HG03135 (cell line): ENCODE measurements around the gene MPL.

ENCODE experiments used
- ATAC-seq: cut with Tn5 transposase; IDR thresholded peaks from one replicate; pipeline ENCODE4 v1.9.1; 2021; ENCODE audit warnings: mild to moderate bottlenecking, moderate library complexity; ENCODE audit not compliant: unreplicated experiment

MPL gene

DNA sequence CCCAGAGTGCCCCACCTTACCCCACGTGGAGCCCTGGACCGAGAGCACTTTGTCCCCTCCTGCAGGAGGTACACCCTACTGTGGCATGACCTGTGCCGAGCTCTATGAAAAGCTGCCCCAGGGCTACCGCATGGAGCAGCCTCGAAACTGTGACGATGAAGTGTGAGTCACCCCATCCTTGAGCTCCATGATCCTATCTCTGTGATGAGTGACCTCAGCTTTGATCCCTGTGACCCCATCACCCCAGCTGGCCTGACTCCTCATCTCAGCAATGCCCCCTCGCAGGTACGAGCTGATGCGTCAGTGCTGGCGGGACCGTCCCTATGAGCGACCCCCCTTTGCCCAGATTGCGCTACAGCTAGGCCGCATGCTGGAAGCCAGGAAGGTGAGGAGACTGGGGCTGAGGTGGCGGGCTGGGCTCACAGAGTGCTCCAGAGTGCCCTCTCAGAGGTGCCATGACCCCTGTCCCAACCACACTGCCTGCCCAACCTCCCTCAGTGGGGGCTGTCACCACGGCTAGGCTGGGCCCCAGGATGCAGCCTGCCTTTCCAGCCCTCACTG is 16.2 kb upstream of the MPL start:
- no peak for ATAC-seq

DNA sequence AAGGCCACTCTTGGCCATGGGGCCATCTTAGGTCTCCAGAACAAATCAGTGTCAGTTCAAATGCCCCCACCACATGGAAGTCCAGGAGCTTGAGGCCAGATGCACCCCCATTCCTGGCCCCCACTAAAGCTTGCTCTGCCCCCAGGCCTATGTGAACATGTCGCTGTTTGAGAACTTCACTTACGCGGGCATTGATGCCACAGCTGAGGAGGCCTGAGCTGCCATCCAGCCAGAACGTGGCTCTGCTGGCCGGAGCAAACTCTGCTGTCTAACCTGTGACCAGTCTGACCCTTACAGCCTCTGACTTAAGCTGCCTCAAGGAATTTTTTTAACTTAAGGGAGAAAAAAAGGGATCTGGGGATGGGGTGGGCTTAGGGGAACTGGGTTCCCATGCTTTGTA is 15.1 kb upstream of the MPL start:
- no peak for ATAC-seq

DNA sequence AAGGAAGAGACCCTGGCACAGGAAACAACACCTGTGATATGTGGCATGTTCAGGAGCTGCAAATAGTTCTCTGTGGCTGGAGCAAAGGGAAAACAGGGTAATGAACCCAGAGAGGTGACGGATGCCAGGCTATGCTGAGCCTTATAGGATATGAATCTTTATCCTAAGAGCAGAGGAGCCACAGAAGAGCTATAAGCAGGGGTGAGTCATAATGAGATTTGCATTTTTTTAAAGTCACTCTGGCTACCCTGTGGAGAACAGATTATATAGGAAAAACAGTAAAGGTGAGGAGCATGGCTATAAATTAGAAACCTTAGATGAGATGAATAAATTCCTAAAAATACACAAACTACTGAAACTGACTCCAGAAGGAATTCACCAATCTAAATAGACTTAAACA is 12.8 kb upstream of the MPL start:
- ATAC-seq, result no peak

DNA sequence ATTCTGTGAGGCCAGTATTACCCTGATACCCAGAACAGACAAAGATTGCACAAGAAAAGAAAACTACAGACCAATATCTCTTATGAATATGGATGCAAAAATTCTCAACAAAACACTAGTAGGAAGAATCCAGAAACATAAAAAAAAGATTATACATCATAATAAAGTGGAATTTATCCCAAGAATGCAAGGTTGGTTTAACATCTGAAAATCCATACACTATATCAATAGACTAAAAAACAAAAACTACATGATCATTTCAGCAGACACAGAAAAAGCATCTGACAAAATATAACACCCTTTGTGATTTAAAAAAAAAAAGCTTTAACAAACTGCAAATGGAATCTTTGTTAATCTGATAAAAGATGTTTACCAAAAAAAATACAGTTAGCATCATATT is 12.2 kb upstream of the MPL start:
- no peak for ATAC-seq

DNA sequence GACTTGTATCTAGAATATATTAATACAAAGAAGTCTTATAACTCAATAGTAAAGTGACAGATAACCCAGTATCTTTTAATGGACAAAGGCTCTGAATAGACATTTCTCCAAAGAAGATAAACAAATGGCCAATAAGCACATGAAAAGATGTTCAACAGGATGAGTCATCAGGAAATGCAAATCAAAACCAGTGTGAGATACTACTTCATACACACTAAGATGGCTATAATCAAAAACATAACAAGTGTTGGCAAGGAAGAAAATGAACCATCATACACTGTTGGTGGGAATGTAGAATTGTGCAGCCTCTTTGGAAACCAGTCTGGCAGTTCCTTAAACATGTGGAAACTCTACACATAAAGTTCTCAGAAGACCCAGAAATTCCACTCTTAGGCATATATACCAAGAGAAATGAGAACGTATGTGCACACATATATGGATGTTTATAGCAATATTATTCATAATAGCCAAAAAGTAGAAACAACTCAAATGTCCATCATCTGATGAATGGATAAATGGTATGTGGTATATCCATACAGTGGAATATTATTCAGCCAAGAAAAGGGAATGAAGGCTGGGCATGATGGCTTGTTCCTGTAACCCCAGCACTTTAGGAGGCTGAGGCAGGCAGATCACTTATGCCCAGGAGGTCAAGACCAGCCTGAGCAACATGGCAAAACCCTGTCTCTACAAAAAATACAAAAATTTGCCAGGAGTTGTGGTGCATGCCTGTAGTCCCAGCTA is 9.9 kb upstream of the MPL start:
- ATAC-seq, result no peak

DNA sequence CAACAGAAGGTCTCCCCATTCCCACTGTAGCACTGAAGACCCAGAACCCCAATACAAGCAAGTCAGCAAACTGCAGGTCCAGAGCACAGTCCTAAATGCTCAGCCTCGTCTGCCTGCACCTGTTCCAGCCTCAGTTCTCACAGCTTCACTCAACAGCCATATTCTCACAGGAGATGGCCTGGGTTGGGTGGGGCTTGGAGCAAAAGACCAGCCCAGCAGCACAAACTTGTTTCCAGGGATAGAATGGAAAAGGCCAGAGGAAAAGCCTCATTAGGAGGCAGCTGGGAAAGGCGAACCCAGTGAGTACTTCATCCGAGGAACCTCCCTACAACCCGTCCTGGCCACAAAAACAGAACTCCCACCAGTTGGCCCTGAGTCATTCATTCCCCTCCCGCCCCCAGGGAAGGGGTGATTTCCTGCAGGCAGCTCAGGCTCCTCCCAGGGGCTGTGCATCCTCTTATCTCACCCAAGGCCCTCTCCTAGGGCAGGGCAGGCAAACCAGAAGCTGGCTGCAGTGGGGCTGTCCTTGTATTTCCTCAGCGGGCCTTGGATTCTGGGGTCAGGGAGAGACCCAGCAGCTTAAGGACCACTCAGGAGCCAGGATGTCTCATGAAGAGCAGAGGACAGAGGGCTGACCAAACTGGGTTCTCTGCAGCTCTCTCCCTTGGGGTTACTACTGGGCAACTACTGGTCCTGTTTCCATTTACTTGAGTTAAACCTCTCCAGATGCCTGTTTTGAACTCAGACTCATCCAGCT is 7.4 kb upstream of the MPL start:
- no peak for ATAC-seq

DNA sequence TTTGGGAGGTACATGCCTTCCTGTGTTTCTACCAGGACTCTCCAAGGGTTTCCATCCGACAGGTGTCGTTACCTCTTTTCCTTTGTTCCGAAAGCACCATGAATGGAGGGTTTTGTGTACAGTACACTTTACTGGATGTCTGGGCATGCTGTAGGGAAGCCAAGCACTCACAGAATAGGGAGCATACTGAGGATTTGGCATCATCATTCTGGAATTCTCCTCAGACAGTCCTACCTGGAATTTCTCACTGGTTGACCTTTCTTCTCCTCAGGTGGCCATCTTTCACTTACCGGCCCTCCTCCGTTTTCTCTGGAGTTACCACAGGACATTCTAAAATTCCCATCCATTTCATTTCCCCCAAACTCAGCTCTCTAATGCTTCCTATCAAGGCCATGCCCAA is 5.9 kb upstream of the MPL start:
- no peak for ATAC-seq

DNA sequence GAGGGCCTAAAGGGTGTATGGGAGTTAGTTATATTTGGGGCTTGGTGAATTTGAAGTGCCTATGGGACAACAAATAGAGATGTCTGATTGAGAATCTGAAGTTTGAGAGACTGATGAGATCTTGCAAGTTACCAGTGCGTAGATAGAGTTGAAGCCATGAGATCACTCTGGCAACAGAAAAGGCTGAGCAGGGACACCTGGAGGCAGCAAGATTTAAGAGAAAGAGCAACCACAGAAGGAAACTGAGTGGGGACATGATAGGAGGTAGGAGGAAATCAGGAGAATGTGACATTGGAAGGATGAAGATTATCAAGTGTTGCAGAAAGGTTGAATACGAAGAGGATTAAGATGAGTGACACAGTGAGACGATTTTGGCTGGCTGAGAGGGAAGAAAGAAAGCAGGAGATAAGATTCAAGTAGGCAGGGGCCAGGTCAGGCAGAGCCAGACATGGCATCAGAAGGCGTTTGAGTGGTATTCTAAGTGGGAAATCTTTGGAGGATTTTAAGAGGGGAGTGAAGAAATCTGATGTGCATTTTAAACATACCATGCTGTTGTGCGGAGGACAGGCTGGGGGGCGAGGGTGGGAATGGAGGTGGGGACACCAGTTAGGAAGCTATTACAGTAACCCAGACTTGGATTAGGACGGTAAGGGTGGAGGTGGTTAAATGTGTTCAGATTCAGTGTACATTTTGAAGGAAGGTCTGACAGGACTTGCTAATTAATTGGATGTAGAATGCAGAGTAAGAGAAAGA is 3.0 kb upstream of the MPL start:
- ATAC-seq, result no peak

DNA sequence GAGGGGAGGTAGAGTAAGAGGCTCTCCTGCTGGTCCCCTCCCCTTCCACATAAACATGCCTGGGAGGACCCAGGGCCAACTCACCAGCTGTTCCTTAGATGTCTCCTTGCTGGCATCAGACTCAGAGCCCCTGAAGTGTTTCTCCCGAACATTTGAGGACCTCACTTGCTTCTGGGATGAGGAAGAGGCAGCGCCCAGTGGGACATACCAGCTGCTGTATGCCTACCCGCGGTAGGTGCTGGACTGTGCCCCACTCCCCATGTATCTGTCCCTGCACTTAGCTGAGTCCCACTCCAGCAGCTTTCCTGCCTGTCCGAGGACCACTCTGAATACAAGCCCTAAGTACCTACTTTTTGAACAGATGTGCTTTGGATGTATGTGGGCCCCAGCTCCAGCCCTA is 383 bp downstream of the MPL start:
- no peak for ATAC-seq

DNA sequence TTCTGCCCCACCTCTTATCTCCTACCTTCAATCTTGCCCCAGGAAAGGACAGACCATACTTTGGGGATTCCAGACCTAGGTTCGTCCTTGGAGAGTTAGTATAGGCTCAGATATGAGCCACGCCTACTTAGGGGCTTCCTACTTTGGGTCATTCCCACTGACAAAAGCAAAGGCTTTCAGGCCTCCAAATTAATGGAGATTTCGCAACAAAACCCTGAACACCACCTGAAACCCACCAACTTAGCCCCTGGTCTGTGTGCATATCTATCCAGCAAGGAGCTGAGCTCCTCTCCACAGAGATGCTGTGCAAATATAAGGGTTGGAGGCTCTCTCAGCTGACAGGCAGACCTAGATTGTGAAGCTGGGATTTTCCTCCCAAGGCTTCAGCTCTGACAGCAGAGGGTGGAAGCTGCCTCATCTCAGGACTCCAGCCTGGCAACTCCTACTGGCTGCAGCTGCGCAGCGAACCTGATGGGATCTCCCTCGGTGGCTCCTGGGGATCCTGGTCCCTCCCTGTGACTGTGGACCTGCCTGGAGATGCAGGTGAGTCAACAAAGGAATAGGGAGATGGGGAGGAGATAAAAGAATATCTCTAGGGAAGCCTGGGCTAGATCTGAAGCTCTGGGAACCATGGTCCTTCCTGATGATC is 2.1 kb downstream of the MPL start:
- no peak for ATAC-seq

DNA sequence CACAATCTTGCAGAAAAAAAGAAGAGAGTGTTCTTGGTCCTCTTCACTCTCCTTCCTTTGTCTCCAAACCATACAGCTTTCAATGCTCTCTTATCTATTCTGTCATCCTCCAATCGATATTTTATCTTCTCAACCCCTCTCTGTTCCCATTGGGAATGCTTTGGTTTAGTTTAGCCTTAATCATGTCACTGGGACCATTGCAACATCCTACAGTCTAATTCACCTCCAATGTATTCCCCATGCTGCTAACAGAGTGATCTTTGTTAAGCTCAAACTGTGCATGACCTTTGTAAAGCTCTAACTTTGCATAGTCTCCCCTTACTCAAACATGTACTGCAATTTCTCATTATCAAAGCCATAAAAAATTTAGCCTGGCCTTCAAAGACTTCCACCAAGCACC is 2.9 kb downstream of the MPL start:
- no peak for ATAC-seq

DNA sequence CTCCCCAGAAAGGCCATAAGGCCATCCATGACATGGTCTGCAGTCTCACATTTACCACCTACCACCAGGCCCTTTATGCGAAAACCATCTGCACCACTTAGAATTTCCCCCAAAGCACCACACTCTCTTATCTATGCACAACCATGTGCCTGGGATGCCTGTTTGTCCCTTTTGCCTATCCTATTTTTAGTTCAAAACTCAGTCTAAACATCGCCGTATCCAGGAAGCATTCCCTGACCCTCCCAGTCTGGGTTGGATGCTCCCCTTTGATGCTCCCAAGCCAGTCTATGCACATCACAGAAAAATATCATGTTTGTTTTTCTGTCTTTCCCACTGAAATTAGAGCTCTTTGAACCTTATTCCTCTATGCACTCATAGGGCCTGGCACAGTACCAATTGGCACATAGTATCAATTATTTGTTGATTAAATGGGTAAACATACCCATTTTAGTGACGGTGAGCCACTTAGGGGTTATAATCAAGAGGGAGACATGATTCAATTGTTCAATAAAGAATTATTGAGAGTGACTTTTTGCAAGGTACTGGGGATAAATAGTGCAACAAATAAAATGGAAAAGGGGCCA is 6.7 kb downstream of the MPL start:
- no peak for ATAC-seq

DNA sequence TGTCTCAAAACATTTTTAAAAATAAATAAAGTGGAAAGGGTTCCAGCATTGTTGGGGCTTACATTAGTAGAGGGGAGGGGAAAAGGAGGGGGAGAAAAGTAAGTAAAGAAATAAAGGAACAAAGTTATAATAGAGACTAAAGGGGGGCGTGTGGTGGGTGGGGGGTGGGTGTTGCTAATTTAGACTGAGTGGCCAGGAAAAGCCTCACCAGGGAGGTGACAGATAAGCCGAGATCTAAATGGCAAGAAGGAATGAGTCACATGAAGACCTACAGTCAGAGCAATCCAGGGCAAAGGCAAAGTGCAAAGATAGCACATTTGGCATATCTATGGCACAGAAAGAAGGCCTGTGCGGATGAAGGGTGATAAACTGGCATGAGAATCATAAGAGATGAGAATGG is 7.5 kb downstream of the MPL start:
- no peak for ATAC-seq

DNA sequence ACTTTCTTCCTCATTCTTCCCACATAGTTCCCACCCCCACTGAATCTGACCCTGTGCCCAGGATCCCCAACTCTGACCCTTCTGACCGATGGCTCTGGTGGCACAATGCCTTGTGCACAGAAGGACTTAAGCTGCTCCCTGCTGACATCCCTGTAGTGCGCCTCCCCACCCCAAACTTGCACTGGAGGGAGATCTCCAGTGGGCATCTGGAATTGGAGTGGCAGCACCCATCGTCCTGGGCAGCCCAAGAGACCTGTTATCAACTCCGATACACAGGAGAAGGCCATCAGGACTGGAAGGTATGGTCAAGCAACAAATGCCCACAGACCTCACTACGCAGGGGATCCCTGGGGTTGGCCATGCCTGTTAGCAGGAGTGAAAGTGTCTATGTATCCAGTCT is 9.0 kb downstream of the MPL start:
- ATAC-seq, result no peak

DNA sequence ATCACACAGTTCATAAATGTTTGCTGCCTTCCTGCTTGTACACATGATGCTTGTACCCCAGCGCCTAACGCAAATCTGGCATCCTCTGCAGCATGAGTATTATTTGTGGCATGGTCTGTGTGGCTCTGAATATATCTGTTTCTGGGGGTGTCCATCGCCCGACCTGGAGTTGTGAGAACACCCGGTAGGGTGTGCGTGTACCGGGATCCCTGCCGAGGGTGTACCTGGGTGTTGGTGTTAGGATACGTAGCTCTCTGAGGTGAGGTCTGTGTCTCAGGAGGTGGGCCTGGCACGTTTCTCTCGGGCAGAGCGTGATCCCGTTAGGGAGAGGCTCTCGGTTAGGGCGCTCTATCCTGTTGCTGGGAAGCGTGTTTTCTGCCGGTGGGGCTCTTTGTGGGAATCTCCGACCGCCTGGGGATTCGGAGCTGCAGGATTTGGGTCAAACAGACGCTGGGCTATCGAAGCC is 10.8 kb downstream of the MPL start:
- no peak for ATAC-seq

DNA sequence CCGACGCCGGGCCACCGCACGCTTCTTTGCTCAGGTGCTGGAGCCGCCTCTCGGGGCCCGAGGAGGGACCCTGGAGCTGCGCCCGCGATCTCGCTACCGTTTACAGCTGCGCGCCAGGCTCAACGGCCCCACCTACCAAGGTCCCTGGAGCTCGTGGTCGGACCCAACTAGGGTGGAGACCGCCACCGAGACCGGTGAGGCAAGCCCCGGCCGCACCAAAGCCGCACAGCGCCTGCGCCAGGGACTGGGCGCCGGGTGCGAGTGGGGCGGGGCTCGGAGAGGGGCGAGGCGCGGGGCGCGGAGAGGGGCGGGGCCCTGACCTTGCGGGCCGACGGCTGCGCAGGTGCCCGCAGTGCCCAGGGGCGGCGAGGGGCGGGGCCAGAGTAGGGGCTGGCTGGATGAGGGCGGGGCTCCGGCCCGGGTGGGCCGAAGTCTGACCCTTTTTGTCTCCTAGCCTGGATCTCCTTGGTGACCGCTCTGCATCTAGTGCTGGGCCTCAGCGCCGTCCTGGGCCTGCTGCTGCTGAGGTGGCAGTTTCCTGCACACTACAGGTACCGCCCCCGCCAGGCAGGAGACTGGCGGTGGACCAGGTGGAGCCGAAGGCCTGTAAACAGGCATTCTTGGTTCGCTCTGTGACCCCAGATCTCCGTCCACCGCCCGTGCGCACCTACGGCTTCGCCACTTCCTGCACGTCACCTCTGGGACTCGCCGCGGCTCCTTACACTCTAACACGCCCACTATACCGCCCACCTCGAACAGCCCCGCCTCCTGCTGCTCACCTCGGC is 11.4 kb downstream of the MPL start:
- ATAC-seq, result no peak

DNA sequence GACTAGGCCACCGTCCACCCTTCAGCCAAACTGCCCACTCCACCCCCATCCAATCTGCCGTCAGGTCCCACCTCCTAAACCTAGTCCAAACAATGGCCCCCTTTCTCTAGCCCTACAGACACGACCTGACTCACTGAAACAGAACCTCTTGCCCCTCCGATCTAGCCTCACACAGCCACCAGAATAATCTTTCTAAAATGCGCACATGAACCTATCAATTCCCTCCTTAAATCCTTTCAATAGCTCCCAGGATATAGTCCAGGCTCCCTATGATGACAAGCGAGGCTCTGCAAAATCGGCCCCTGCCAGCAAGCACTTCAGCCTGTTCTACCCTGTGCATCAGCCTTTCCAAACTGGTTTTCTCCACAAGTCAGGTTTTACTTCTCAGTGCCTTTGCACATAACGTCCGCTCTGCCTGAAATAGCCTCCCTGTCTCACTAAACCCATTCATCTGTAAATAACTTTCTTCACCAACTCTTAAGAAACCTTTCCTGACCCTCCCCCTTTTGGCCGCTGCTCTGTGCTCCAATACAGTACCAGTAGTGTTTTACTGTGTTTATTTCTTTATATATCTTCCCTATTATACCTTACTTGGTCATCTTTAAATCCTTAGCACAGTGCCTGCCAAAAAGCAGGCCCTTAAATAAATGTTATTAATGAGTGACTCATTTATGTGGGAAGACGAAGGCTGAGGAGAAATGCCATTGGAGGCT is 12.1 kb downstream of the MPL start:
- ATAC-seq, result no peak

DNA sequence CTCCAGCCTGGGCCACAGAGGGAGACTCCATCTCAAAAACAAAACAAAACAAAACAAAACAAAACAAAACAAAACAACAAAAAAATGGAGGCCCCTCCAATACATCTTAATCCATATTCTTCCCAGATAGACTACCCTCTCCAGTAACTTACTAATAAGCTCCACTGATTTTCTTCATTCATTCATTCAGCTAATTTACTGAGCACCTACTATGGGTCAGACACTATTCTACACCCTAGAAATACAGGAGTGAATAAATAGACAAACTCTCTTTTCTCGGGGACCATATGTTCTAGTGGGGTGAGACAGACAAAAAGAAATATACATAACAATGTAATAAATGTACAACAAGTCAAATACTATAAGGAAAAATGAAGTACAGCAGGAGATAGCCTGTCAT is 13.4 kb downstream of the MPL start:
- no peak for ATAC-seq
